ENCODE measurements around the gene FAM50A.

DNA sequence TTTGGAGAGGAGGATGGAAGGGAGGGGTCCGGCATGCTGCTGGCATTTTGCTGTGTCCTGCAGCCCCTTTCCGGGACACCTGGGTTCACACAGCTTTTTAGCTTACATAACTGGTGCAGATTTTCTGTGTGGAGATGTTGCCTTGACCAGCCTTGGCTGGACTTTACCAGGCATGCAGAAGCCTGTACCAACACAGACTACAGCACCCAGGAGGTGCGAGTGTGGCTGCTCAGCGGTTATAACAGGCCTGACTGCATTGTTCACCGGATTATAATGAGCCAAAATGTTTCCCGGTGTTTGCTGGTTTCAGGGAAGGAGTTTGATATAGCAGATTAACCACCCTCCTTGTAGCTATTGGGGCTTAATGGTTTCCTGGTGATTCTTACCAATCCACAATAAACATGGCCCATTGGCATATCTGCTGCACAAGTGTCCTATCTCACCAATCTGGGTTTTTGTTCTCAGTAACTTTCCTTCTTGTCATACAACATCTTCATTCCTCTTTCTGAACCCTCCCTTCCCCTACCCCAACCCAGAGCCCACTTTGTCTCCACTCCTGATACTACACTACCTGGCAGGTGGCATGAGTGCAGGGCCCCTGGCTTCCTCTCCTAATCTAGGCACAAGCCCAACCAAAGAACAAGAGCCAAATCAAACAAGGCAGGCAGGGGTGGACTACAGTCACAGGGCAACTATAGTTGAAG lies 41.9 kb upstream of the FAM50A start:
- TF ChIP-seq, protein P1, sequence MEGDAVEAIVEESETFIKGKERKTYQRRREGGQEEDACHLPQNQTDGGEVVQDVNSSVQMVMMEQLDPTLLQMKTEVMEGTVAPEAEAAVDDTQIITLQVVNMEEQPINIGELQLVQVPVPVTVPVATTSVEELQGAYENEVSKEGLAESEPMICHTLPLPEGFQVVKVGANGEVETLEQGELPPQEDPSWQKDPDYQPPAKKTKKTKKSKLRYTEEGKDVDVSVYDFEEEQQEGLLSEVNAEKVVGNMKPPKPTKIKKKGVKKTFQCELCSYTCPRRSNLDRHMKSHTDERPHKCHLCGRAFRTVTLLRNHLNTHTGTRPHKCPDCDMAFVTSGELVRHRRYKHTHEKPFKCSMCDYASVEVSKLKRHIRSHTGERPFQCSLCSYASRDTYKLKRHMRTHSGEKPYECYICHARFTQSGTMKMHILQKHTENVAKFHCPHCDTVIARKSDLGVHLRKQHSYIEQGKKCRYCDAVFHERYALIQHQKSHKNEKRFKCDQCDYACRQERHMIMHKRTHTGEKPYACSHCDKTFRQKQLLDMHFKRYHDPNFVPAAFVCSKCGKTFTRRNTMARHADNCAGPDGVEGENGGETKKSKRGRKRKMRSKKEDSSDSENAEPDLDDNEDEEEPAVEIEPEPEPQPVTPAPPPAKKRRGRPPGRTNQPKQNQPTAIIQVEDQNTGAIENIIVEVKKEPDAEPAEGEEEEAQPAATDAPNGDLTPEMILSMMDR (IDR thresholded peaks at IDR 0.05; ENCODE audit: low read depth, low read length, missing input control), result no peak
- TF ChIP-seq, protein P2, sequence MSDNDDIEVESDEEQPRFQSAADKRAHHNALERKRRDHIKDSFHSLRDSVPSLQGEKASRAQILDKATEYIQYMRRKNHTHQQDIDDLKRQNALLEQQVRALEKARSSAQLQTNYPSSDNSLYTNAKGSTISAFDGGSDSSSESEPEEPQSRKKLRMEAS (IDR thresholded peaks at IDR 0.05), result no peak
- TF ChIP-seq, protein P3, sequence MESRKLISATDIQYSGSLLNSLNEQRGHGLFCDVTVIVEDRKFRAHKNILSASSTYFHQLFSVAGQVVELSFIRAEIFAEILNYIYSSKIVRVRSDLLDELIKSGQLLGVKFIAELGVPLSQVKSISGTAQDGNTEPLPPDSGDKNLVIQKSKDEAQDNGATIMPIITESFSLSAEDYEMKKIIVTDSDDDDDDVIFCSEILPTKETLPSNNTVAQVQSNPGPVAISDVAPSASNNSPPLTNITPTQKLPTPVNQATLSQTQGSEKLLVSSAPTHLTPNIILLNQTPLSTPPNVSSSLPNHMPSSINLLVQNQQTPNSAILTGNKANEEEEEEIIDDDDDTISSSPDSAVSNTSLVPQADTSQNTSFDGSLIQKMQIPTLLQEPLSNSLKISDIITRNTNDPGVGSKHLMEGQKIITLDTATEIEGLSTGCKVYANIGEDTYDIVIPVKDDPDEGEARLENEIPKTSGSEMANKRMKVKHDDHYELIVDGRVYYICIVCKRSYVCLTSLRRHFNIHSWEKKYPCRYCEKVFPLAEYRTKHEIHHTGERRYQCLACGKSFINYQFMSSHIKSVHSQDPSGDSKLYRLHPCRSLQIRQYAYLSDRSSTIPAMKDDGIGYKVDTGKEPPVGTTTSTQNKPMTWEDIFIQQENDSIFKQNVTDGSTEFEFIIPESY (IDR thresholded peaks at IDR 0.05), result no peak
- TF ChIP-seq RAD21 (IDR thresholded peaks at IDR 0.05) (no peak), YY1 (IDR thresholded peaks at IDR 0.05) (no peak), FOXA1 (IDR thresholded peaks at IDR 0.05) (no peak), SP1 (IDR thresholded peaks at IDR 0.05) (no peak), EGR1 (IDR thresholded peaks at IDR 0.05; ENCODE audit: low read depth in 2 of 2) (no peak), RXRA (IDR thresholded peaks at IDR 0.05) (no peak)
- TF ChIP-seq, protein P4, sequence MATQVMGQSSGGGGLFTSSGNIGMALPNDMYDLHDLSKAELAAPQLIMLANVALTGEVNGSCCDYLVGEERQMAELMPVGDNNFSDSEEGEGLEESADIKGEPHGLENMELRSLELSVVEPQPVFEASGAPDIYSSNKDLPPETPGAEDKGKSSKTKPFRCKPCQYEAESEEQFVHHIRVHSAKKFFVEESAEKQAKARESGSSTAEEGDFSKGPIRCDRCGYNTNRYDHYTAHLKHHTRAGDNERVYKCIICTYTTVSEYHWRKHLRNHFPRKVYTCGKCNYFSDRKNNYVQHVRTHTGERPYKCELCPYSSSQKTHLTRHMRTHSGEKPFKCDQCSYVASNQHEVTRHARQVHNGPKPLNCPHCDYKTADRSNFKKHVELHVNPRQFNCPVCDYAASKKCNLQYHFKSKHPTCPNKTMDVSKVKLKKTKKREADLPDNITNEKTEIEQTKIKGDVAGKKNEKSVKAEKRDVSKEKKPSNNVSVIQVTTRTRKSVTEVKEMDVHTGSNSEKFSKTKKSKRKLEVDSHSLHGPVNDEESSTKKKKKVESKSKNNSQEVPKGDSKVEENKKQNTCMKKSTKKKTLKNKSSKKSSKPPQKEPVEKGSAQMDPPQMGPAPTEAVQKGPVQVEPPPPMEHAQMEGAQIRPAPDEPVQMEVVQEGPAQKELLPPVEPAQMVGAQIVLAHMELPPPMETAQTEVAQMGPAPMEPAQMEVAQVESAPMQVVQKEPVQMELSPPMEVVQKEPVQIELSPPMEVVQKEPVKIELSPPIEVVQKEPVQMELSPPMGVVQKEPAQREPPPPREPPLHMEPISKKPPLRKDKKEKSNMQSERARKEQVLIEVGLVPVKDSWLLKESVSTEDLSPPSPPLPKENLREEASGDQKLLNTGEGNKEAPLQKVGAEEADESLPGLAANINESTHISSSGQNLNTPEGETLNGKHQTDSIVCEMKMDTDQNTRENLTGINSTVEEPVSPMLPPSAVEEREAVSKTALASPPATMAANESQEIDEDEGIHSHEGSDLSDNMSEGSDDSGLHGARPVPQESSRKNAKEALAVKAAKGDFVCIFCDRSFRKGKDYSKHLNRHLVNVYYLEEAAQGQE (IDR thresholded peaks at IDR 0.05), result no peak
- TF ChIP-seq, protein P5, sequence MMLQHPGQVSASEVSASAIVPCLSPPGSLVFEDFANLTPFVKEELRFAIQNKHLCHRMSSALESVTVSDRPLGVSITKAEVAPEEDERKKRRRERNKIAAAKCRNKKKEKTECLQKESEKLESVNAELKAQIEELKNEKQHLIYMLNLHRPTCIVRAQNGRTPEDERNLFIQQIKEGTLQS (IDR thresholded peaks at IDR 0.05), result no peak

Data from liver (tissue), 3 donors.